Measurements from ENCODE around the gene LRP3. TPM values are rescaled to one million over a fixed set of nuclear protein-coding genes. Genes with fewer than 3 reads are reported as not detected.

The LRP3 gene
- total and polyA plus RNA-seq, 2 donors (not counting 1 experiment from before 2014, with no cell fraction given): 0.10 TPM; not detected in 1

DNA sequence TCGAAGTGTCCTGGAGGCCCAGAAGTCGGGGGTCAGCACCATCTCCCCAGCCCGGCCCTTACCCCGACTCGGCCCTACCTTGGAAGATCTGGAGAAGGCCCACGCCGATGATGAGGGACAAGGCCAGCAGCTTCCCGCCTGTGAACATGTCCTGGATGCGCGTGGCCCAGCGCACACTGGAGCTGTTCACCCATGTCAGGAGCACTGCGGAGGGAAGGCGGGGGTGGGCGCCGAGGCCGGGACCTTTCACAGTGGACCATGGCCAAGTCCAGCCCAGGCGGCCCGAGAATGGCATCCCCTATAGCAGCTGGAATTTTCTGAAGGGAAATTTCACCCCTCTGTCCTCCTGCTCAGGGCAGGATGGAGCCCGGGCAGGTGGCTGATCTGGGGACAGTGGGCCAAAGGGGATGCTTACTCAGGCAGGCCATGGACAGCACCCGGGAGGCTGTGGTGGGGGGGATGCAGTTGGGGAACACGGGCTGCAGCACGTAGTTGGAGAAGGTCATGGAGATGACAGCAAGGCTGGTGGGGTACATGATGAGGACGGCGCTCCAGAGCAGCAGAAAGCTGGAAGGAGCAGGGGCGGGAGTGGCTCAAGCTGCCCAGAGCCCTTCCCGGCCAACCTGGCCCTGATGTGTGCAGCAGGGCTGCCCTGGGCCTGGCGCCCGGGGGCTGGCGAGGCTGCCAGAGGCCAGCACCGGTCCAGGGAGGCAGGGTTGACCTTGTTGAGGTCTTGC, 18.5 kb downstream of the LRP3 start:
- Histone ChIP-seq H3K27me3 (replicated peaks in 1 of 4; ENCODE audit: control extremely low read depth in 1 of 4, control insufficient read depth in 3 of 4, insufficient read depth in 4 of 4, low read length in 3 of 4) (no peaks in the 10 kb centered on the region), H3K4me1 (ENCODE audit: control insufficient read depth in 2 of 2, insufficient read depth in 2 of 2, low read length in 2 of 2) (no peaks in the 10 kb centered on the region), H2AFZ (ENCODE audit: insufficient read depth, low read depth, low read length, poor library complexity, severe bottlenecking) (no peak overlapping the region), H3K9ac (ENCODE audit: low read length) (no peak overlapping the region), H3K36me3 (replicated peaks in 1 of 2; ENCODE audit: control extremely low read depth in 1 of 2, control insufficient read depth in 1 of 2, extremely low read depth in 1 of 2, insufficient read depth in 2 of 2, low read length in 1 of 2) (no peaks in the 10 kb centered on the region), H4K20me1 (ENCODE audit: control insufficient read depth, insufficient read depth, low read length, poor library complexity, severe bottlenecking) (no peaks in the 10 kb centered on the region), H3K4me2 (replicated peaks; ENCODE audit: low read depth, low read length, poor library complexity, severe bottlenecking) (no peak overlapping the region), H3K9me3 (ENCODE audit: control extremely low read depth in 1 of 3, control insufficient read depth in 2 of 3, insufficient read depth in 1 of 3, low read length in 2 of 3) (no peaks in the 10 kb centered on the region), H3K4me3 (ENCODE audit: control extremely low read depth in 1 of 5, extremely low read depth in 1 of 5, insufficient read depth in 1 of 5, low read depth in 2 of 5, low read length in 4 of 5) (no peak overlapping the region), H3K27ac (ENCODE audit: low read length in 2 of 2) (no peak overlapping the region), H3K79me2 (ENCODE audit: control insufficient read depth, insufficient read depth, low read length) (no peaks in the 10 kb centered on the region)
- H3K27me3 Mint-ChIP-seq: no peaks in the 10 kb centered on the region
- TF ChIP-seq EZH2 (IDR thresholded peaks at IDR 0.05; ENCODE audit: borderline replicate concordance, insufficient read depth, low read depth, low read length, poor library complexity, severe bottlenecking): no peak
- TF ChIP-seq, protein P1, sequence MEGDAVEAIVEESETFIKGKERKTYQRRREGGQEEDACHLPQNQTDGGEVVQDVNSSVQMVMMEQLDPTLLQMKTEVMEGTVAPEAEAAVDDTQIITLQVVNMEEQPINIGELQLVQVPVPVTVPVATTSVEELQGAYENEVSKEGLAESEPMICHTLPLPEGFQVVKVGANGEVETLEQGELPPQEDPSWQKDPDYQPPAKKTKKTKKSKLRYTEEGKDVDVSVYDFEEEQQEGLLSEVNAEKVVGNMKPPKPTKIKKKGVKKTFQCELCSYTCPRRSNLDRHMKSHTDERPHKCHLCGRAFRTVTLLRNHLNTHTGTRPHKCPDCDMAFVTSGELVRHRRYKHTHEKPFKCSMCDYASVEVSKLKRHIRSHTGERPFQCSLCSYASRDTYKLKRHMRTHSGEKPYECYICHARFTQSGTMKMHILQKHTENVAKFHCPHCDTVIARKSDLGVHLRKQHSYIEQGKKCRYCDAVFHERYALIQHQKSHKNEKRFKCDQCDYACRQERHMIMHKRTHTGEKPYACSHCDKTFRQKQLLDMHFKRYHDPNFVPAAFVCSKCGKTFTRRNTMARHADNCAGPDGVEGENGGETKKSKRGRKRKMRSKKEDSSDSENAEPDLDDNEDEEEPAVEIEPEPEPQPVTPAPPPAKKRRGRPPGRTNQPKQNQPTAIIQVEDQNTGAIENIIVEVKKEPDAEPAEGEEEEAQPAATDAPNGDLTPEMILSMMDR (IDR thresholded peaks at IDR 0.05): no peak
- no peaks in the 10 kb centered on the region for H3K4me1 Mint-ChIP-seq
- ChIA-PET CTCF (no interaction called here), POLR2A (no interaction called here)
- no peaks in the 10 kb centered on the region for H3K9me3 Mint-ChIP-seq (ENCODE audit: insufficient read depth)
- H3K4me3 Mint-ChIP-seq: no peak overlapping the region
- H3K27ac Mint-ChIP-seq: no peak overlapping the region
- intact Hi-C loops (cut with micrococcal nuclease): no loop called here
- 94% methylated on average over 29 of the region's 30 CpGs for WGBS (ENCODE audit: insufficient coverage)
- ATAC-seq (ENCODE audit: low read depth): no peak
- no peak for DNase-seq

DNA sequence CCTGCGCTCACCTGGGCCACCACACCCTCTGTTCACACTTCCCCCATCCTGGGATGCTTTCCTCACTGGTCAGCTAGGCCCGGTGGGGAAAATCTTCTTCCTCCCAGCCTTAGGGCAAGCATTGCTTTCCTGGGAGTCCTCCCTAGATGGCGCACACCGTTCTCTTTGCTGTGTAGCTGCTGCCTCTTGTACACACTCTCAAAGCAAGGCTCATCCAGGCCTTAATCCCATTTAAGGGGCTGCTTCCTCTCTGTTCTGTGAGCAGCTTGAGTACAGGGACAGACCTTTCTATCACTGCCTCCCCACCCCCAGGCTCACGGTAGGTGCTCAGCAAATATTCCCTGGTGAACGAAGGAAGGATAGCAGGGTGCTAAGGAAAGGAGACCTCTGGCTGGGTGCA, 20.5 kb downstream of the LRP3 start:
- Mint-ChIP-seq H3K27me3 (no peaks in the 10 kb centered on the region), H3K9me3 (ENCODE audit: insufficient read depth) (no peaks in the 10 kb centered on the region), H3K4me1 (no peaks in the 10 kb centered on the region), H3K4me3 (no peak overlapping the region), H3K27ac (no peak overlapping the region)
- Histone ChIP-seq H3K9ac (ENCODE audit: low read length) (no peak overlapping the region), H3K36me3 (replicated peaks in 1 of 2; ENCODE audit: control extremely low read depth in 1 of 2, control insufficient read depth in 1 of 2, extremely low read depth in 1 of 2, insufficient read depth in 2 of 2, low read length in 1 of 2) (no peaks in the 10 kb centered on the region), H3K27ac (ENCODE audit: low read length in 2 of 2) (no peak overlapping the region), H3K79me2 (ENCODE audit: control insufficient read depth, insufficient read depth, low read length) (no peaks in the 10 kb centered on the region), H4K20me1 (ENCODE audit: control insufficient read depth, insufficient read depth, low read length, poor library complexity, severe bottlenecking) (no peaks in the 10 kb centered on the region), H3K27me3 (replicated peaks in 1 of 4; ENCODE audit: control extremely low read depth in 1 of 4, control insufficient read depth in 3 of 4, insufficient read depth in 4 of 4, low read length in 3 of 4) (no peaks in the 10 kb centered on the region), H3K9me3 (ENCODE audit: control extremely low read depth in 1 of 3, control insufficient read depth in 2 of 3, insufficient read depth in 1 of 3, low read length in 2 of 3) (no peaks in the 10 kb centered on the region), H3K4me3 (ENCODE audit: control extremely low read depth in 1 of 5, extremely low read depth in 1 of 5, insufficient read depth in 1 of 5, low read depth in 2 of 5, low read length in 4 of 5) (no peak overlapping the region), H2AFZ (ENCODE audit: insufficient read depth, low read depth, low read length, poor library complexity, severe bottlenecking) (no peak overlapping the region), H3K4me1 (ENCODE audit: control insufficient read depth in 2 of 2, insufficient read depth in 2 of 2, low read length in 2 of 2) (no peaks in the 10 kb centered on the region), H3K4me2 (replicated peaks; ENCODE audit: low read depth, low read length, poor library complexity, severe bottlenecking) (no peak overlapping the region)
- ChIA-PET CTCF (no interaction called here), POLR2A (no interaction called here)
- WGBS (ENCODE audit: insufficient coverage): 75% methylated on average over 4 of the region's 6 CpGs
- intact Hi-C loops (cut with micrococcal nuclease): no loop called here
- ATAC-seq (ENCODE audit: low read depth) (no peak), DNase-seq (no peak)
- TF ChIP-seq EZH2 (IDR thresholded peaks at IDR 0.05; ENCODE audit: borderline replicate concordance, insufficient read depth, low read depth, low read length, poor library complexity, severe bottlenecking): no peak
- TF ChIP-seq, protein P1 (IDR thresholded peaks at IDR 0.05): no peak

All from B cell (primary cell).